Measurements from ENCODE around the gene FAM200C. TPM values are rescaled to one million over a fixed set of nuclear protein-coding genes. Genes with fewer than 3 reads are reported as not detected.

Gene FAM200C
- total RNA-seq, 2 experiments from 2014 or later, result 0.62 to 0.73 TPM

Other genes with a start within 250 kb of the FAM200C start
- gene FABP6, start 170.5 kb downstream of the FAM200C start, total RNA-seq, result not detected
- gene CCNJL, start 87.5 kb downstream of the FAM200C start, total RNA-seq, result not detected
- gene C1QTNF2, start 29.4 kb downstream of the FAM200C start, total RNA-seq, result not detected
- 10 to 100 TPM; 63.5 to 64.6 TPM for gene SLU7, start 19.0 kb upstream of the FAM200C start, total RNA-seq
- gene PTTG1, start 21.8 kb upstream of the FAM200C start, total RNA-seq, result 100 to 1,000 TPM; 160 to 189 TPM

Measured in activated CD4-positive, alpha-beta T cell treated with anti-CD3 and anti-CD28 coated beads, Interleukin-2, amount 10 ng/mL, durations not matched to agents 7 days and 5 days (primary cell).